HG02571 (cell line): ENCODE results near the gene RELL1.

Experiments used
- ATAC-seq: cut with Tn5 transposase; IDR thresholded peaks from one replicate; pipeline ENCODE4 v1.9.1; 2021; ENCODE audit warnings: mild to moderate bottlenecking, moderate library complexity; ENCODE audit not compliant: unreplicated experiment

RELL1 gene

DNA sequence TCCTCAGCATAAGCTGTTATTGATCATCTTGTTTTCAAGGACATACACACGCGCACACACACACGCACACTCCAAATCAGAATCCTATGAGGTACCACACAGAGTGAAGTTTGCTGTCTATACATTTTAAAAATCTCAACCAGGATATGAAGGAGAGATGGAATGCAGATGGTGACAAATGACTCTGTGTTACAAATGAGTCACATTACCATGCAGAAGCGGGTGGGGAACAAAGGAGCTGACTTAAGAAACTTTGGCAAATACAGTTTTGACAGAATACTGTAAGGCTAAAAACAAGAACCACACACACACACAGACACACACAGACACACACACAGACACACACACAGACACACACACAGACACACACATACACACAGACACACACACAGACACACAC is 81.7 kb downstream of the RELL1 start:
- ATAC-seq, result no peak

- ATAC-seq, result no peak
Measured at GRCh38 chr4:37603711-37604110, 82.5 kb downstream of the RELL1 start.

GRCh38 chr4:37603070-37603468 is 83.1 kb downstream of the RELL1 start:
- peak; percentile 69 for ATAC-seq

- no peak for ATAC-seq
Measured at GRCh38 chr4:37602454-37603069, 83.6 kb downstream of the RELL1 start.

- no peak for ATAC-seq
Measured at GRCh38 chr4:37601531-37601930, 84.6 kb downstream of the RELL1 start.

DNA sequence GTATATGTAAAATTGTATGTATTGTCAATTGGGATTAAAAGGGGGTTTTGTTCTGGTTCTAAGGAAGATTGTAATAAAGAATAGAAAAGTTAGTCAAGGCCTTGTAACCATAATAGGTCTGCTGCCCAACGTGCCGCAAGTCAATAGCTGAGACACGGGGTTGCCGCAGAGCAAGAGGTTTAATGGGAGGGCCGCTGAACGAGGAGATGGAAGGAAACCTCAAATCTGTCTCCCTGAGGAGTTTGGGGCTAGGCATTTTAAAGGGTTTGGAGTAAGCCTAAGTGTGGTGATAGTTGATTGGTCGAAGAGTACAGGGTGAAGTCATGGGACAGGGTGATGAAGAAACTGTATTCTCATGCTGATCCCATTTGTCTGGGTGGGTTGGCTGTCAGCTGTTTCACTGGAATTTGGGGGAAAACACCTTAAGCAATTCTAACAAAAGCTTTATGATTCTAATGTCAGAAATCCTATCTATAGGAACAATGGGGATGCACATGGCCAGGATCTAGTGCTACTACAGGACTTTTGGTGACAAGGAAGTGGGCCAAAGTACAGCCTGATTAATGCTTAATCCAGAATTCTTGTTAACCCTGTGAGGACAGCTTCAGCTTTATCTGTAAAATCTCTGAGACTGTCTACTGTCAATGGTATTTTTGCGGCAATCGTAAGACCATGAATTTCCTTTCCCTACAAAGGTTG is 86.9 kb downstream of the RELL1 start:
- no peak for ATAC-seq

DNA sequence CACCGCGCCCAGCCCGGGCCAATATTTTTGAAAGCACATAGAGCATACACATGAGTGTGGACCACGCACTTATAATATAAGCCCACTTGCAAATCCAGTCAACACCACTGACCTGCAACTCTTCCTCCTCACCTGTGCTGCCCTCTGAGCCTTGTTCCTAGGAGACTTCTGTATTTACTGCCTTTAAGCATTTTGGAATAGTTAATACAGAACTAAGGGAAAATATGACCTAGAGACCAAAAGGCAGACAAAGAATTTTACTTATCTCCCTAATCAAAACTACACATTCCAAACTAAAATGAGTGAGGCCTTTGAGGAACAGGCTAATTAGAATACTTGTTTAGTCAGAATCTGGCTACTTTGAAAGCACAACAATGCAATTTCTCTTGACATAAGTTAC is 89.1 kb downstream of the RELL1 start:
- ATAC-seq, result no peak

DNA sequence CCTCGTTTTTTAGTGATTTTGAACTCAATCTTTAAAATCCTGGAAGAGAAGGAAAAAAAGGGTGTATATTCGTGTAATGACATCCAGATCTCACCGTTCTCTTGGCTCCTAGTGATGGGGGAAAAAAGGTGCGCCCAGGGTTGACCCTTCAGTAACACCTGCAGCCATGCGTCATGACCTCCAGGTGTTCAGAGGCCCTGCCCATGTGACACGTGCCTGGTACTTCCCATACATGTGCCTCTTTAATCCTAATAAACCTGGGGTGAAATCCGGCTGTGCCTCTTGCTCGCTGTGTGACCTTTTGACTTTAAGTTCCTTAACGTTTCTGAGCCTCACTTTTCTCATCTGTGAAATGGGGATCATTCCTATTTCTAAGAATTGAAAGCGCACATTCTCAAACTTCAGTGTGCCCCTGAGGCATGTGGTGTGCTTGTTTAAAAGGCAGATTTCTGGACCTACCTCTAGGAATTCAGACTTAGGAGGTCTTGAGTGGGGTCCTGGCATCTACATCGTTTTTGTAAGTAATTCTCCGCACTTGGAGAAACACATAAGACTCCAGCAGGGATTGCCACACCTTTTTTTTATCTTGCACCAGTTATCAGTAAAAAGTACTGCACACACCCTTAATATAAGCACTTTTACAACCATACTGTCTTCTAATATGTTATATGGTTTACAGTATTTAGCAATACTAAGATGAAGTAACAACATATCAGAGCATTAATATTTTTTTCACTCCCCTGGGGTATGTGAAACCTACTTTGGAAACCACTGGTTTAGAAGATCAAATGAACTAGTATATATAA is 90.1 kb downstream of the RELL1 start:
- ATAC-seq, result no peak

- ATAC-seq, result no peak
Measured at GRCh38 chr4:37594099-37594498, 92.1 kb downstream of the RELL1 start.

DNA sequence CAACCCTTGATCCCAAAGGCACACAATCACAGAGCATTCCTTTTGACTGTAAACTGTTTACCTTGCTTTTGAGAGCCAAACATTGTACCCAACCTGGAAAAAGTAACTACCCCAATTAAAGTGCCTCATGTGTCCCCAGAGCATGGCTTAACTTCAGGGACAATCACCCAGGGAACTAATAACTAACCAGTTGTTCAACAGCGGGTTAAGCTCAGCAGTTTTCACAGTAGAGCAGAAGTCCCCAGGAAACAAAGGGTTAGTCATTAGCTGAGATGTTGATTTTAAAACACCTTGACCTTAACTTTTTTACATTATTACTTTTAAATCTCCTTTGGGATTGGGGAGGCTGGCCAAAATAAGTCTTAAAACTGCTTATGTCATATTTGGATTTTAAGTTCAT is 94.8 kb downstream of the RELL1 start:
- ATAC-seq, result no peak

GRCh38 chr4:37590016-37590415 is 96.2 kb downstream of the RELL1 start:
- no peak for ATAC-seq

DNA sequence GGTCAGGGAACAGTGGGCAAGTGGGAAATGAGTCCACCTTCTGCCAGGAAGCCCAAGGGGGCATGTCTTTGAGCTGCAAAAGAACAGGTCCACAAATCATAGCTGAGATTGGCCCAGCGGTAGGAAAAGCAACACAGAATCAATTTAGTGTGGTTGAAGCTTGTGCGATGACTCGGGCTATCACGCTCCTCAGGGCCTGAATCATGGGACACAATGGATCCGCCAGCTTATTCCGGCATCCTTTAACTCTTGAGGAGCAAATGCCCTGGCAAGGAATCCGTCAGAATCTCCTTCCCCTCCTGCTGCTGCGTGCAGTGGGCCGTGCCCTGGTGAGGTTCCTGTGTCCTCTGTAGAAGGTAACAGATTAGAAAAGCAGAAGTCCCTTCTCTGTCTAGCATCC is 98.0 kb downstream of the RELL1 start:
- ATAC-seq, result no peak

- ATAC-seq, result no peak
Measured at GRCh38 chr4:37586194-37586593, 100.0 kb downstream of the RELL1 start.

DNA sequence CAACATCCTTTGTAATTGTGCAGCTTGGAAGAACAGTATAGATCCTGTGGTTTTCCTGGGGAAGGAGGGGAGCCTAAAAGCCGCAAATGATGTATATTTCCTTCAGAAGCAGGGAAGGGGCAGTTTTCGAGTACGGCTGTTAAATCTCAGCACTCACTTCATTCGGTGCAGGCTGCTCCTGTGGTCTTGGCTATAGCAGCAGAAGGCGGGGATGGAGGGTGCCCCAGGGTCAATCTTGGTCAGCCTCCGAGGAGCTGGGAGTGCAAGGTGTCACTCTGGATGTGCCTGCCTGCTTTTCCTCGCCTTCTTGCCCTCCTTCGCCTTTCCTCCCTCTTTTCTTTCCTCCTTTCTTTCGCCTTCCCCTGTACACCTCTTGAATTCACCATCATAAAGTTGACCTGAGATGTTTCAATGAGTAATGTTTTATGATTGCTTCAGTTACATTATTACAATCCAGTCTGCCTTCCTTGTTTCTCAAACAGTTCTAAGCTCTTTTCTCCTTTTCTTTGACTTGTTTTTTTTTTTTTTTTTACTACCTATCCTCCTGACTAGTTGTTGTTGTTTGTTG is 101.6 kb downstream of the RELL1 start:
- no peak for ATAC-seq

- ATAC-seq, result no peak
Measured at GRCh38 chr4:37584071-37584470, 102.1 kb downstream of the RELL1 start.

- ATAC-seq, result no peak
Measured at GRCh38 chr4:37573566-37573965, 112.6 kb downstream of the RELL1 start.

- ATAC-seq, result no peak
Measured at GRCh38 chr4:37568489-37568888, 117.7 kb downstream of the RELL1 start.

DNA sequence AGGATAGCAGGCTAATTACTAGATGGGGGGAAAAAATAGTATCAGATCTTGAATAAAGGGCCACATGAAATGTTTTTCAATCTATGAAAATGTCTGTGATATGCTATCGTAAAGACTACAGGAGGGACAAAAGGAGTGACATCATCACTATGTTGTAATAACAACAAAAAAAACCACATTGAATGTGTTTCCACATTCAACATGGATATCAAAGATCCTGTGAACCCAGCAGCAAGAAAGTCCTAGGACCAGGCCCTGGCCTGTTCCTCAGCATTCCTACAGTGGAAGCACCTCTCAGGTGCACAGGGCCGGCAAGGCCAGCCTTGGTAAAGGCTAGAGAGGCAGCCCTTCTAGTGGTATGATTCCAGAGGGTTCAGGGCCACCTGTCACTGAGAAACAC is 118.3 kb downstream of the RELL1 start:
- ATAC-seq, result no peak

DNA sequence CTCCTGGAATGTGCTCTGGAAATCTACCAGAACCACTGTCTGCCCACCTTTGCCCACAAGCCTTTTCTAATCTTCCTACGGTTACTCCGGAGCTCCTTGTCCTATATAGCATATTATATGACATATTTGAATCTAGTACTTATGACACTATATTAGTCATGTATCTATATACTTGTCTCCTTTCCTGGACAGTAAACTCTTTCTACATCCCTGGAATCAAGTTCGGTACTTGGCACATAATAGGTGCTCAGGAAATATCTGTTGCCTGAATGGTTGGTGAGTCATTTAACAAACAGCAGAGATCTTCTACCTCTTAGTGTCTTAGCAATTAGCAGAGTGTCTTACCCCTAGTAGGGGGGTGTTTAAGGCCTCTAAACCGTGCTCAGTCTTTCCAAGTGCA is 123.6 kb downstream of the RELL1 start:
- no peak for ATAC-seq

DNA sequence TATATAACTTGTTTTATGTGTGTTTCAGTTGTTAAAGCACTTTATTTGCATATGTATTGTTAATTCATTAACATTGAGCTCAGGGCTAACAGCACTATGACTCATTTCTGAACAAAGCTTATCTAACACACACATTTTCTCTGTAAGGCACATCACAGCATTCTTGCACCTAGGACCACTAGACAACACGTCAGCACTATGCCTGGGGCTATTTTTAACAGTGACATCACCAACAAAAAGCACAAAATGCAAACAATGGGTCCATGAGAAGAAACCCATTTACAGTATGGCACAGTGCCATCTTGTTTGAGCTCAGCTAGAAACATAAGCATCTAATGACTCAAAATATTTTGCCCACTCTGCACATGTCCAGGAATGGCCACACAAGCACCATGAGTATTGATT is 124.4 kb downstream of the RELL1 start:
- ATAC-seq, result no peak

GRCh38 chr4:37561196-37561802 is 124.9 kb downstream of the RELL1 start:
- ATAC-seq, result no peak
